K562 (cell line): Measurements from ENCODE around the gene ZYG11A. TPM values are rescaled to one million over a fixed set of nuclear protein-coding genes. Genes with fewer than 3 reads are reported as not detected.

Experiments
- CREM ChIP-seq: IDR thresholded peaks from 2 replicates; pipeline ENCODE4 v1.6.1; 2014; ENCODE audit warnings: antibody characterized with exemption, low read depth
- ERF ChIP-seq: fragments of 450-650 bp; formaldehyde crosslinking; IDR thresholded peaks from 2 replicates; pipeline ENCODE4 v1.4.0; 2020; ENCODE audit warnings: mild to moderate bottlenecking, mixed read lengths
- ETV6 ChIP-seq, 3 experiments: fragments of 150-350 bp in 1 of 3; sonication (generic) in 1 of 3; formaldehyde crosslinking in 1 of 3; IDR thresholded peaks; 2 replicates each; pipeline versions ENCODE4 v1.6.1 to v1.8.0; 2014 to 2022; ENCODE audit warnings: borderline replicate concordance in 2 of 3, low read depth in 2 of 3, antibody characterized with exemption in 1 of 3, low read length in 1 of 3, mild to moderate bottlenecking in 1 of 3, missing genetic modification reagents in 1 of 3
- ILF3 ChIP-seq: fragments of 450-650 bp; IDR thresholded peaks from 2 replicates; pipeline ENCODE4 v1.6.1; 2018; ENCODE audit warnings: antibody characterized with exemption, mild to moderate bottlenecking, moderate library complexity, borderline replicate concordance
- KLF10 ChIP-seq: fragments of 250-450 bp; sonication (Bioruptor Pico); IDR thresholded peaks from 2 replicates; pipeline ENCODE4 v1.6.1; 2021; ENCODE audit warnings: matching md5 sums
- KLF13 ChIP-seq: fragments of 450-650 bp; IDR thresholded peaks from 2 replicates; pipeline ENCODE4 v1.6.1; 2016; ENCODE audit warnings: missing genetic modification characterization, low read depth, mild to moderate bottlenecking, missing compliant biosample characterization, moderate library complexity, borderline replicate concordance
- MCM5 ChIP-seq: fragments of 450-650 bp; IDR thresholded peaks from 2 replicates; pipeline ENCODE4 v1.6.1; 2016; ENCODE audit warnings: low read depth
- PHF21A ChIP-seq: fragments of 450-650 bp; IDR thresholded peaks from 2 replicates; pipeline ENCODE4 v1.6.1; 2017; ENCODE audit warnings: low read depth, borderline replicate concordance
- RBBP5 ChIP-seq: fragments of 200-600 bp; sonication (generic); IDR thresholded peaks from 2 replicates; pipeline ENCODE4 v1.6.1; 2012; ENCODE audit warnings: borderline replicate concordance, mild to moderate bottlenecking, low read length, control low read depth, inconsistent platforms; ENCODE audit not compliant: insufficient read depth, poor library complexity, severe bottlenecking
- SAFB ChIP-seq: fragments of 200-400 bp; formaldehyde crosslinking; IDR thresholded peaks from 2 replicates; pipeline ENCODE4 v1.6.1; 2017; ENCODE audit warnings: low read depth, low read length, borderline replicate concordance
- SNRNP70 ChIP-seq: fragments of 200-400 bp; formaldehyde crosslinking; optimal IDR thresholded peaks from 2 replicates; pipeline ENCODE3; 2017; ENCODE audit warnings: low read depth, low read length
- SRSF7 ChIP-seq: fragments of 200-400 bp; formaldehyde crosslinking; optimal IDR thresholded peaks from 2 replicates; pipeline ENCODE3; 2017; ENCODE audit warnings: mild to moderate bottlenecking, low read depth, low read length
- STAG1 ChIP-seq: sonication (generic); formaldehyde crosslinking; IDR thresholded peaks from 2 replicates; pipeline ENCODE4 v1.5.0; 2020; ENCODE audit warnings: missing genetic modification reagents, borderline replicate concordance
- ZKSCAN1 ChIP-seq: fragments of 150-350 bp; IDR thresholded peaks from 2 replicates; pipeline ENCODE4 v1.6.1; 2016; ENCODE audit warnings: low read depth, low read length
- ZNF184 ChIP-seq: sonication (generic); formaldehyde crosslinking; IDR thresholded peaks from 2 replicates; pipeline ENCODE4 v1.5.0; 2020; ENCODE audit warnings: missing genetic modification reagents
- ZNF507 ChIP-seq: conservative IDR thresholded peaks from 2 replicates; pipeline ENCODE4 v1.6.1; 2017; ENCODE audit warnings: missing genetic modification characterization, missing compliant biosample characterization
- polyA plus RNA-seq, 8 experiments: library from polyadenylated mRNA; depleted of rRNA in 4 of 8; stranded (reverse) in 5 of 8; unstranded in 3 of 8; fragments of >200 nt; fragmentation: Nextera tagmentation in 2 of 8; fragmentation: Illumina TruSeq in 1 of 8; extraction: Ambion mirVana in 2 of 8; extraction: Trizol in 1 of 8; gene quantifications; 2 replicates each; pipeline versions ENCODE4 v1.2.1 to v1.2.3, GENCODE V29; 2011 to 2014; ENCODE audit warnings: inconsistent platforms in 1 of 8, missing spikeins in 1 of 8
- total RNA-seq, 7 experiments: library from RNA; depleted of rRNA in 6 of 7; stranded (reverse); fragments of >200 nt in 6 of 7; fragmentation: Illumina TruSeq in 2 of 7; extraction: Trizol in 2 of 7; gene quantifications; 2 replicates each; pipeline versions ENCODE4 v1.2.1 to v1.2.3, GENCODE V29; 2011 to 2021; ENCODE audit warnings: low replicate concordance in 1 of 7
- TF ChIP-seq, protein P1 (sequence below): fragments of 450-650 bp; formaldehyde crosslinking; IDR thresholded peaks from 2 replicates; pipeline ENCODE4 v1.4.0; 2020; ENCODE audit warnings: mild to moderate bottlenecking, moderate library complexity
- TF ChIP-seq, protein P2 (sequence below), 2 experiments: fragments of 150-350 bp in 1 of 2; IDR thresholded peaks; 2 replicates each; pipeline ENCODE4 v1.6.1; 2012 to 2016; ENCODE audit warnings: low read depth in 2 of 2, low read length in 2 of 2, mild to moderate bottlenecking in 1 of 2, moderate library complexity in 1 of 2
- TF ChIP-seq, protein P3 (sequence below): sonication (generic); formaldehyde crosslinking; IDR thresholded peaks from 2 replicates; pipeline ENCODE4 v1.9.0; 2022; ENCODE audit warnings: mild to moderate bottlenecking, missing genetic modification reagents
- TF ChIP-seq, protein P4 (sequence below), 2 experiments: fragments of 250-450 bp in 1 of 2; fragments of 450-650 bp in 1 of 2; sonication (Bioruptor Pico) in 1 of 2; IDR thresholded peaks; 2 replicates each; pipeline versions ENCODE4 v1.6.1 to v1.8.0; 2016 to 2021; ENCODE audit warnings: mild to moderate bottlenecking in 2 of 2, moderate library complexity in 2 of 2, missing compliant biosample characterization in 1 of 2, missing genetic modification characterization in 1 of 2

Gene ZYG11A
- total and polyA plus RNA-seq, 9 of the 15 experiments (the other 6 are each of a cell fraction or from before 2014, with no cell fraction given): 4.5 to 21.9 (median 14.0) TPM

- TF ChIP-seq RBBP5: peak; percentile 93
- TF ChIP-seq ILF3: no peak
- no peak for TF ChIP-seq SRSF7
- no peak for TF ChIP-seq STAG1
- TF ChIP-seq, protein P1, sequence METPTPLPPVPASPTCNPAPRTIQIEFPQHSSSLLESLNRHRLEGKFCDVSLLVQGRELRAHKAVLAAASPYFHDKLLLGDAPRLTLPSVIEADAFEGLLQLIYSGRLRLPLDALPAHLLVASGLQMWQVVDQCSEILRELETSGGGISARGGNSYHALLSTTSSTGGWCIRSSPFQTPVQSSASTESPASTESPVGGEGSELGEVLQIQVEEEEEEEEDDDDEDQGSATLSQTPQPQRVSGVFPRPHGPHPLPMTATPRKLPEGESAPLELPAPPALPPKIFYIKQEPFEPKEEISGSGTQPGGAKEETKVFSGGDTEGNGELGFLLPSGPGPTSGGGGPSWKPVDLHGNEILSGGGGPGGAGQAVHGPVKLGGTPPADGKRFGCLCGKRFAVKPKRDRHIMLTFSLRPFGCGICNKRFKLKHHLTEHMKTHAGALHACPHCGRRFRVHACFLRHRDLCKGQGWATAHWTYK (CRISPR knock-in tag): 0 out of 2 replicates have a peak, but pooled peaks have one; percentile 50
- TF ChIP-seq, protein P2, sequence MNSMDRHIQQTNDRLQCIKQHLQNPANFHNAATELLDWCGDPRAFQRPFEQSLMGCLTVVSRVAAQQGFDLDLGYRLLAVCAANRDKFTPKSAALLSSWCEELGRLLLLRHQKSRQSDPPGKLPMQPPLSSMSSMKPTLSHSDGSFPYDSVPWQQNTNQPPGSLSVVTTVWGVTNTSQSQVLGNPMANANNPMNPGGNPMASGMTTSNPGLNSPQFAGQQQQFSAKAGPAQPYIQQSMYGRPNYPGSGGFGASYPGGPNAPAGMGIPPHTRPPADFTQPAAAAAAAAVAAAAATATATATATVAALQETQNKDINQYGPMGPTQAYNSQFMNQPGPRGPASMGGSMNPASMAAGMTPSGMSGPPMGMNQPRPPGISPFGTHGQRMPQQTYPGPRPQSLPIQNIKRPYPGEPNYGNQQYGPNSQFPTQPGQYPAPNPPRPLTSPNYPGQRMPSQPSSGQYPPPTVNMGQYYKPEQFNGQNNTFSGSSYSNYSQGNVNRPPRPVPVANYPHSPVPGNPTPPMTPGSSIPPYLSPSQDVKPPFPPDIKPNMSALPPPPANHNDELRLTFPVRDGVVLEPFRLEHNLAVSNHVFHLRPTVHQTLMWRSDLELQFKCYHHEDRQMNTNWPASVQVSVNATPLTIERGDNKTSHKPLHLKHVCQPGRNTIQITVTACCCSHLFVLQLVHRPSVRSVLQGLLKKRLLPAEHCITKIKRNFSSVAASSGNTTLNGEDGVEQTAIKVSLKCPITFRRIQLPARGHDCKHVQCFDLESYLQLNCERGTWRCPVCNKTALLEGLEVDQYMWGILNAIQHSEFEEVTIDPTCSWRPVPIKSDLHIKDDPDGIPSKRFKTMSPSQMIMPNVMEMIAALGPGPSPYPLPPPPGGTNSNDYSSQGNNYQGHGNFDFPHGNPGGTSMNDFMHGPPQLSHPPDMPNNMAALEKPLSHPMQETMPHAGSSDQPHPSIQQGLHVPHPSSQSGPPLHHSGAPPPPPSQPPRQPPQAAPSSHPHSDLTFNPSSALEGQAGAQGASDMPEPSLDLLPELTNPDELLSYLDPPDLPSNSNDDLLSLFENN (IDR thresholded peaks at IDR 0.05; ENCODE audit: low read depth in 2 of 2, low read length in 2 of 2): no peak
- peak; percentile 88 for TF ChIP-seq KLF13
- TF ChIP-seq ZNF184 (CRISPR knock-in tag): no peak
- no peak for TF ChIP-seq KLF10 (CRISPR knock-in tag)
- no peak; the same call in none of the 2 replicates for TF ChIP-seq ERF (CRISPR knock-in tag)
- TF ChIP-seq, protein P3, sequence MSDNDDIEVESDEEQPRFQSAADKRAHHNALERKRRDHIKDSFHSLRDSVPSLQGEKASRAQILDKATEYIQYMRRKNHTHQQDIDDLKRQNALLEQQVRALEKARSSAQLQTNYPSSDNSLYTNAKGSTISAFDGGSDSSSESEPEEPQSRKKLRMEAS: peak; percentile 87
- TF ChIP-seq SNRNP70: no peak
- no peak for TF ChIP-seq ZNF507
- TF ChIP-seq PHF21A: 0 out of 2 replicates have a peak, but pooled peaks have one; percentile 9
- no peak for TF ChIP-seq ETV6 (IDR thresholded peaks at IDR 0.05; ENCODE audit: borderline replicate concordance in 1 of 2, low read depth in 2 of 2, low read length in 1 of 2)
- TF ChIP-seq ETV6 (CRISPR knock-in tag; IDR thresholded peaks at IDR 0.05; ENCODE audit: borderline replicate concordance): 0 out of 2 replicates have a peak, but pooled peaks have one; percentile 1
- no peak for TF ChIP-seq MCM5
- TF ChIP-seq ZKSCAN1: peak; percentile 48; the same call in 1 of the 2 replicates
- peak; percentile 87 for TF ChIP-seq CREM
- TF ChIP-seq SAFB: peak; percentile 64
- TF ChIP-seq, protein P4, sequence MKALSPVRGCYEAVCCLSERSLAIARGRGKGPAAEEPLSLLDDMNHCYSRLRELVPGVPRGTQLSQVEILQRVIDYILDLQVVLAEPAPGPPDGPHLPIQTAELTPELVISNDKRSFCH (CRISPR knock-in tag; IDR thresholded peaks at IDR 0.05): no peak
- TF ChIP-seq, protein P4 (tag; IDR thresholded peaks at IDR 0.05): peak; percentile 69
Measured at GRCh38 chr1:52842643-52843310, at the start of gene ZYG11A (continued).
